Activated CD8-positive, alpha-beta memory T cell treated with anti-CD3 and anti-CD28 coated beads, Interleukin-2, amount 50 U/mL, for 24 hours (primary cell): ENCODE measurements around the gene UMPS.
"Not testable (repeated sequence)": the region's sequence is repeated elsewhere in the genome, so short reads cannot be mapped to it uniquely, and the experiment has no call there.

Source experiments
- DNase-seq: peaks from one replicate; pipeline ENCODE4 v3.0.0-alpha.2; 2020; ENCODE audit errors: extremely low read depth

The UMPS gene

DNA sequence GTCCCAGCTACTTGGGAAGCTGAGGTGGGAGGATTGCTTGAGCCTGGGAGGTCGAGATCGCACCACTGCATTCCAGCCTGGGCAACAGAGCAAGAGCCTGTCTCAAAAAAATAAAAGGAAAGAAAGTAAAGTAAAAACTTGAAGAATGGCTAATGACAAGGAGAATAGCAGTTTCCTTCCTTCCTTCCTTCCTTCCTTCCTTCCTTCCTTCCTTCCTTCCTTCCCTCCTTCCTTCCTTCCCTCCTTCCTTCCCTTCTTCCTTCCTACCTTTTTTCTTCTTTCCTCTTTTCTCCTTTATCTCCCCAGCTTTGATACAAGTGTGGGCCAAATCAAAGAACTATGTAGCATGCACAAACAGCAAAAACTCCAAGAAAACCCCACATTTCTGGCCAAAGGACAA is 23.0 kb upstream of the UMPS start:
- DNase-seq: not testable (repeated sequence)

DNA sequence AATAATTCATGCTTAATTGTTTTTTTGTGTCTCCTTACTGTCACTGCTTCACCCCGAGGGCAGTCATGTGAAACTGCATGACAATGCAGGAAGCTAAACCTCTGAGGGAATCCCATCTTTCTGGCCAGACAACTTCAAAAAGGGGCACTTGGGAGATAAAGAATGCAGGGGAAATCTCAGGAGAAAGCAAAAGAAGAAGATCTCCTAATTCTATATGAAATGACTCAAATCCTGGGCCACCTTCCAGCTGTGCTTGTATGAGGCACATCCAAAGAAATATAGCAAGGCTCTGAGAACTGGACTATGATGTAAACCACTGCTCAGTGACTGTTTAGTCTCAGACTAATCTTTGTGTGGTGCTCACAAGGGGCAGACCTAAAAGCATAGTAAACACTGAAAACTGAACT is 22.6 kb upstream of the UMPS start:
- no peak for DNase-seq

DNA sequence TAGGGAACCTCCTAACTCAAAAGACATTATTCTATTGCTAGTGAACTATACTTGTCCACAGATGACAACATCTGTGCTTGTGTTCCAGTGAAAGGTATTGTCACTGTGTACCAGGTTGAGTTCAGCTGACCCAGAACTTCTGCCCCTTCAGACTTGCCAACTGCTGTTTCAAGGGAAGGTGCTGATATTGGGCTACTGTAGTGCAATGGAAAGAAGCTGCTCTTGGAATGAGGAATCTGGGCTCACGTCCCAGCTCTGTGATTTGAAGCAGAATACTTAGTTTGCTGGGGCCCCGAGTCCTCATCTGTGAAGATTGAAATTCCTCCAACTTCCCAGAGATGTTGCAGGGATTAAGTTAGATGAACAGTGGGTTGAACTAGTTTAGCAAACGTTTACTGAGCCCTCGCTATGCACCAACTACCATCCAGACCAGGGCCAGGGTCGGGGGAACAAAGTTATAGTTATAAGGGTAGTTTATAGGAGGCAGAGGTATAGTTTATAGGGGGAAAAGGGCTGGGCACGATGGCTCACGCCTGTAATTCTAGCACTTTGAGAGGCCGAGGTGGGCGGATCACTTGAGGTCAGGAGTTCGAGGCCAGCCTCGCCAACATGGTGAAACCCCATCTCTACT is 15.9 kb upstream of the UMPS start:
- no peak for DNase-seq

DNA sequence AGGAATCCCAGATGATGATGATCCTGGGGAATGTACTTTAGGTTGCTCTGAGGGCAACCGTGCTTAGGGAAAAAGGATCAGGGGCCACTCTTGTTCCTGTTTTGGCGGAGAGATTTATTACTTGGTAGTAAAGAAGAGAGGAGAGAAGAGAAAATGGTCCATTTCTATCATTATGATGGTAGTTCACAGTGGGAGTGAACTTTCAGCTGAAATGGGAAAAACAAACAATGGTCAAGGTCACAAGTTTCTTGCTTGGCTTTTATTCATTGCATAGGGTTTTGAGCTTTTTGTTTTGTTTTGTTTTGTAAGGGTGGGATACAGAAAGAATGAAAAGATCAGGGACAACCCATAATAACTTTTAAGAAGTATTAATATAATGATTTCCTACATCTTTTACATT is 7.7 kb upstream of the UMPS start:
- no peak for DNase-seq

DNA sequence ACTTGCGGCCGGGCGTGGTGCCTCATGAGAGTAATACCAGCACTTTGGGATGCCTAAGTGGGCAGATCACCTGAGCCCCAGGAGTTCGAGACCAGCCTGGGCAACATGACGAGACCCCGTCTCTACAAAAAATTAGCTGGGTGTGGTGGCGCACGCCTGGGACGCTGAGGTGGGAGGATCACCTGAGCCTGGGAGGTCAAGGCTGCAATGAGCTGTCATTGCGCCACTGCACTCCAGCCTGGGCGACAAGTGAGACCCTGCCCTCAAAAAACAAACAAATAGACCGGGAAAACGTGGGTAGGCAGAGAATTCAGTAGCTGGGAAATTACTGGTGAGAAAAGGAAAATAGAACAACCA is 667 bp downstream of the UMPS start:
- DNase-seq: no peak

DNA sequence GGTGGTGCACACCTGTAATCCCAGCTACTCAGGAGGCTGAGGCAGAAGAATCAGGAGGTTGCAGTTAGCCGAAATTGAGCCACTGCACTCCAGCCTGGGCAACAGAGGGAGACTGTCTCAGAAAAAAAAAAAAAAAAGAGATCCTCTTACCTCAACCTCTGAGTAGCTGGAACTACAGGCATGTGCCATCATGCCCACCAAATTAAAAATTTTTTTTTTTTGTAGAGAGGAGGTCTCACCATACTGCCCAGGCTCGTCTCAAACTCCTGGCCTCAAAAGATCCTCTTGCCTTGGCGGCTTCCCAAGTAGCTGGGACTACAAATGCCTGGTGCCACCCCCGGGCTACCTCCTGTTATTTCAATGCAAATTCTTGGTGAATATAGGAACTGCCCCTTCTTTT is 1.5 kb downstream of the UMPS start:
- DNase-seq: no peak

DNA sequence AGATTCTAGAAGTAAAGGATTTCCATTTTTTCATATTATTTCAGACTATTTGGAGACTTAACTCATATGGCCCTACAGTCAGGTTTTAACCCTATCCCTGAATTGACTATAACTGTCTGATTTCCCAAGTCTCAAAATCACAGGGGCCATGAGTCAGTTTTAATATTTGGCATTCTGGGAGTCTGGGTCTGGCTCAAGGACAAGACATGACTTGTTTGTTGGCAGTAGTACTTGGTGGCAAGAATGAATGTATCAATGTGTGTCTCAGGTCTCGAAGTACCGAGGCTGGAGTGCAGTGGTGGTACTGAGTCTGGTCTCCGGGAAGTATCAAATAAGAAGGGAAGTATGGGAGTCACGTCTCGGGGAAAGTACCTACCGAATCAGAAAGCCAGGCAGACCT is 10.8 kb downstream of the UMPS start:
- DNase-seq: no peak

DNA sequence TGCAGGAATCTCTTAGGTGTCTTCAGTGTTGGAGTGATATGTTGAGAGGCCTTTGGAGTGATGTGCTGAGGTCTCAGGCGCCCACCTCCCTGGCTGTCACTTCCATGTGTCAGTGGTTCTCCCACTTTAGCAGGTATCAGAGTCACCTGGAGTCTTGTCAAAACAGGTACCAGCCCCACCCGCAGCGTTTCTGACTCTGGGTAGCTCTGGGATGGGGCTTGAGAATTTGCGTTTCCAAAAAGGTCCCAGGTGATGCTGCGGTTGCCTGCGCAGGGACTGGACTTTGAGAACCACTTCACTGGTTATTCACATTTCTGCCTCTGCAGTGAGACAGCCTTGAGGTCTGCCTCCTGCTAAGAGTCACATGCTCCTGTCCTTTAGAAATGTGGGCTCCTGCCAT is 15.5 kb downstream of the UMPS start:
- DNase-seq: no peak

DNA sequence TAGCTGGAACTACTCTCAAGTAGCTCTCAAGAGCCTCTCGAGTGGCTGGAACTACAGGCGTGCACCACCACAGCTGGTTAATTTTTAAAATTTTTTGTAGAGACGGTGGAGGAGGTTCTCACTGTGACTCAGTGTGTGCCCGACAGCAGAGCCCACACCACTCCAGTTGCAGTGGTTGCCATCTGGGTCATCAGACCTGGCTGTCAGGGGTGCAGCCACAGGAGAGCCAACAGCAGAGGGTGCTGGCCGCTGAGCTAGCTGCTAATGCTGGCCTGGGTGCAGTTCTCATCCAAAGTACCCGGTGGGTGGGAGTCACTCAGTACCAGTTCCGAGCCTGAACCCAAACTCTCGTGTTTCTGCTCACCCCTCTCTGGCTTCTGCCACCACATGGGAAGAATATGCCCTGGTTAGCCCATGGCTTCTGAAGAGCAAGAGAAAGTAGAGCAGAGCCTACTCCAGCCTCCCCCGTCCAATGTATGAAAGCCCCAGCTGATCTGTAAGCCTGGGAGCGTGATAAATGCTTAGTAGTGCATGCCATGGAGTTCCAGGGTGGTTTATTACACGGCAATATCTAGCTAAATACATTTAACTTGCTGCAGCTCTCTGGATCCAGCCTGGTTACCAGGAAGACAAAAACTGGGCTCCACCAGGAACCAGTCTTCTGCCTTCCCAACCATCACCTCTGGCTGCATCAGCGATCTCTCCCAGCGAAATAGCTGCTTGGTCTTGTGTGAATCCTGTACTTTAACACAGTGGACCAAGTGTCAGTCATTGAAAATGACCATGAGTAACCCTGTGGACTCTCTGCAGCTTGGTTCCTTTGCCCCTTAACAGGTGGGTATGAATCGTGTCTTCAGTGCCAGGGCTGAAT is 17.1 kb downstream of the UMPS start:
- DNase-seq: no peak

DNA sequence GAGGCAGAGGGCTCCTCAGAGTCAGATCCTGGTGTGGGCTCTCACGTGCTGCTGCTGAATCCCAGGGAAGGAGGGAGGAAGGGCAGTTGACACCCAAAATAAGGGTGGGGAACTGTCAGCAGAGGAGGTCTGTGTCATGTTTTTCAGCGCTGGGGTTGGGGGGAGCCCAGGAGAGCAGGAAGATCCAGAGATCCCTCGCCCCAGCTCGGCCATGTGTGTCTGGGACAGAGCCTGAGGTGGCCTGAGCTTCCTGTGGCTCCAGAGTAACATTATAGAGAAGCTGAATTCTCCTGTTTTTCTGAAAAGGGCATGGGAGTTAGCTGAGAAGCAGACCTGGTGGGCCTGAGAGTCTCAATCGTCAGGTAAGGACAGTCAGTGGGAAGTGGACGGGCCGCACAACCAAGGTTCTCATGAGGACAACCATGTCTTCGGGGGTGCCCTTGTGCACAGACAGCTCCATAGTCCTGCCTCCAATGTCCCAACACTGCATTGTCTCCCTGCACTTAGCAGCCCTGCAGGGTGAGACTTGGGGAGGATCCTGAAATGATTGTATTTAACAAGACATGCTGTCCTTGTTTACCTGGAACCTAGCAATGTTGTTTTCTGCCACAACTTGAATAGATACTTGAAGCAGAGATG is 18.4 kb downstream of the UMPS start:
- no peak for DNase-seq

DNA sequence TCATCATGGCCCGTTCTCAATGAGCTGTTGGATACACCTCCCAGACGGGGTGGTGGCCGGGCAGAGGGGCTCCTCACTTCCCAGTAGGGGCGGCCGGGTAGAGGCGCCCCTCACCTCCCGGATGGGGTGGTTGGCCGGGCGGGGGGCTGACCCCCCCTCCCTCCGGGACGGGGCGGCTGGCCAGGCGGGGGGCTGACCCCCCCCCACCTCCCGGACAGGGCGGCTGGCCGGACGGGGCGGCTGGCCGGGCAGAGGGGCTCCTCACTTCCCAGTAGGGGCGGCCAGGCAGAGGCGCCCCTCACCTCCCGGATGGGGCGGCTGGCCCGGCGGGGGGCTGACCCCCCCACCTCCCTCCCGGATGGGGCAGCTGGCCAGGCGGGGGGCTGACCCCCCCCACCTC is 19.6 kb downstream of the UMPS start:
- not testable (repeated sequence) for DNase-seq

DNA sequence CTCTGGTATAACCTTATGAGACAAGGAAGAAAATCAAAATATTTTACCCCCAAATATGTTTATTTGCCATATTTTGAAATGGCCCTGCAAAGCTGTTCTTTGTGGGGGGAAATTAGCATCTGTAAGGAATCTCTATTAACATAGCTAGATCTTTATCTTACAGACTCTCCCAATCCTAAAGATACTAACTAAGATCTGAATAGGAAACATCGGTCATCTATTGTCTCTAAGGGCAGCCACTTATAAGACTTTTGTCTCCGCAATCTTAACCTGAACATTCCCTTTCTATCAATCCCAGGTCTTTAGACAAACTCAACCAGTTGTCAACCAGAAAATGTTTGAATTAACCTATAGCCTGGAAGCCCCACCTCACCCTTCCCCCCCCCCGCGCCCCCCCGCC is 21.2 kb downstream of the UMPS start:
- no peak for DNase-seq

DNA sequence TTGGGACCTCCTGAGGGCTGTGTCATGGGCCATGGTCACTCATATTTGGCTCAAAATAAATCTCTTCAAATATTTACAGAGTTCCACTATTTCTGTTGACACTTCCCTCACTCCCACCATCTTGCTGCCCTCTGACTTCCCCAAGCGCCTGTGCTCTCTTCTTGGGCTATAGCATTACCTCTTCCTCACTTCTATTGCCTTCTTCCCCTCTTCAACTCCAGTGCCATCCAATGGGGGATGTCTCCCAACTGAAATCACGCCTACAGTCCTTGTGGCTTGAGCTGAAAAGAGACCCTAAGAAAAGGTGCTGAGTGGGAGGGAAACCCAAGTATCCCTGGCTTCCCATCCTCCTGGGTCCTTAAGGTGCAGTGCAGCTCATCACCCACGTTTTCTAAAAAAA is 21.8 kb downstream of the UMPS start:
- DNase-seq: no peak

DNA sequence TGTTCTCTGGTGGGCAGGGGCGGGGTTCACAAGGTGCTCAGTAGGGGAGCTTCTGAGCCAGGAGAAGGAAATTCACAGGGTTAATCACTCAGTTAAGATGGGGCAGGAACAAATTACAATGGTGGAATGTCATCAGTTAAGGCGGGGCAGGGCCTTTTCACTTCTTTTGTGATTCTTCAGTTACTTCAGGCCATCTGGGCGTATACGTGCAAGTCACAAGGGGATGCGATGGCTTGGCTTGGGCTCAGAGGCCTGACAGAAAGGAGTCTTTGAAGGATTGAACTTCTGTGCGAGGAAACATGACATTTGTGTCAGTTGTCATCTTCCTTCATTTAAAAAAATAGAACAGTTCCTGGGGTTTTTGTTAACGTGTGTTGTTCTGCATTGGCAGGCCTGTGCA is 27.7 kb downstream of the UMPS start:
- DNase-seq: not testable (repeated sequence)

DNA sequence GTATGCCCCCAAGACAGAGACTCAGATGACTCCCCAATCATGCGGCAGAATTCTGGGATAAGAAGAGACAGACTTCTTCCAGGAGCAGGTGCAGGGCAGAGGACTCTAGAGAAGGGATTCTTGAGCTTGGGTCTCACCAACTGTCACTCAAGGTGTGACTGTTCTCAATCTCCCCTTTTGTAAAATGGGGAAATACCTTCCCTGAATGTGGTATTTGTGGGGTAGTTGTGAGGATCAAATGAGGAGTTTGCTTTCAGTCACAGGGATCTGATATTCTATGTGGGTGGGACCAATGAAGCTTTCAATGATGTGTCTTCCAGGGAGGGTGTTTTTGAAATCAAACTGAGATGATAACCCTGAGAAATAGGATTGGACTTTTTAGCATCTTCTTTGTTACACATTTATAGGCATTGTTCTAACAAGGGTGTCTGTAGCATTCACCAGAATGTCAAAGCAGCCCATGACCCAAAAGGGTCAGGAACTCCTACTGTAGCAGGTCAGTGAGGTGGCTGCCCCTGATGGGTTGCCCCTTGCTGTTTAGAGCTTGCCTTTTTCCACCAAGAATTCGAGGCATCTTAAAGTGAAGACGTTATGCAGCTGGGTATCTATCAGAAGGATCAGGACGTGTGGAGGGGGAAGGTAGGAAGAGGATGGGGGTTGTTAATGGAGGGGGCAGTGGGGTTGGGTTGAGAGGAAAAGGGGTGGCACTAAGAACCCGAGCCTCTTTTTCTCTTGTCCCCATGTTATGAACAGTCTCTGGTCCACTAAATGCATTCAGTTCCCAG is 28.8 kb downstream of the UMPS start:
- DNase-seq: no peak

DNA sequence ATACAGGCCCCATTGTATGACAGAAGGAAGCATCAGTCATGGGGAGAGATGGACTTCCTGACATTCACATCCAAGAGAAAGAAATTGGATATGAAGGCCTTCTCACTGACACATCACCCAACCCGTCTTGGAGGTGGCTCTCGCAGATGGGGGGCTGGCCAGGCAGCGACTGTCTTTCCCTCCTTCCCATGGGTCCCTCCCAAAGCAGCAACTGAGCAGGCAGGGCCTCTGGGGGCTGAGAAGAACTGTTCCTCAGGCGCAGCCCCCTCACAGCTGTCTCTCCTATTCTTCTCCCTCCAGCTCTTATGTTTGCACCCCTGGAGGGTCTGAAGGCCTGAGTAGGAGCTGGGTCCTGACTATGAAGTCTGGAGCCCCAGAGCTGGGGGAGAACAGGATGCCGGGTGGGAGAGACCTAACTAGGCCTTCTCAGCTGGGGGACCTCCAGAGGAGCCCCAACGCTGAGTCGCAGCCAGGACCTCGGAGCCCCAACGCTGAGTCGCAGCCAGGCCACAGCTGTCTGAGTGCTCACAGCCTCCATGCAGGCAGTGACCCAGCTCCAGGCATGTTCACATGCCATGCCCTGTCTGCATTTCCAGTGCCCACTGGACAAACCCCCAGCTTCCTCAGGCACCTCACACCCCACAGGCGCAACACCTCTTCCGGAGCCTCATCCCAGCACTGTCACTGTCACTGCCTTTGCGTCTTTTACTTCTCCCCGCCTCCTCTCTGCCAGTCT is 29.6 kb downstream of the UMPS start:
- DNase-seq: no peak

DNA sequence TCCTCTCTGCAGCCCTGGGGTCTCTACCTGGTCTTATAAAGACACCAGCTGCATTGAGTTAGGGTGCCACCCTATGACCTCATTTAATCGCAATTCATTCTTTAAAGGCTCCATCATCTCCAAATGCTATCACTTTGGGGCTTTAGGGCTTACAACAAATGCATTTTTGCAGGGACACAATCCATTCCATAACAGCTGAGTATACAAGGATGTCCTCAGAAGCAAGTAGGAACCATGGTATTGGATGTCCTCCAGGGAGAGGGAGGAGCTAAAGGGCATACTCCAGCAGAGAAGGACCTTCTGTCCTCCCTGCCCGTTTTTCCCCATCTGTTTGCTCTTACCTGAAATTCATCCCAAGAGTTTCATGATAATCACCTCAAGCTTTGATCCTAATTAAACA is 30.3 kb downstream of the UMPS start:
- DNase-seq: no peak

DNA sequence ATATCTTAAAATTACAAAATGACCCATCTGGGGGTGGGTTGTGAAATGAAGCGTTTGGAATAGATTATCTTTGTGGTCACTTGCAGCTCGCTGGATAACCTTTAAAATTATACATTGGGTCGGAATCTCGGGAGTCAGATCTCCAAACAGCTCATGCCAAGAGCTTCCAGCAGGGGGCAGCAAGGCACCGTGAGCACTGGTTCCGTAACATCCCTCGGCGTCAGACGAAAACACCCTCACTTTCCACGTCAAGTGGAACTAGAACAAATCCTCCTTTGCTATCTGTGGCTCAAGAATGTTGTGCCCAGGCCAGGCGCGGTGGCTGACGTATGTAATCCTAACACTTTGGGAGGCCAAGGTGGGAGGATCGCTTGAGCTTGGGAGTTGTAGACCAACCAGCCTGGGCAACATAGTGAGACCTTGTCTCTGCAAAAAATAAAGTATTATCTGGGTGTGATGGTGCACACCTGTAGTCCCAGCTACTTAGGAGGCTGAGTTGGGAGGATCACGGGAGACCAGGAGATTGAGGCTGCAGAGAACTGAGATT is 31.1 kb downstream of the UMPS start:
- DNase-seq: peak; percentile 43

DNA sequence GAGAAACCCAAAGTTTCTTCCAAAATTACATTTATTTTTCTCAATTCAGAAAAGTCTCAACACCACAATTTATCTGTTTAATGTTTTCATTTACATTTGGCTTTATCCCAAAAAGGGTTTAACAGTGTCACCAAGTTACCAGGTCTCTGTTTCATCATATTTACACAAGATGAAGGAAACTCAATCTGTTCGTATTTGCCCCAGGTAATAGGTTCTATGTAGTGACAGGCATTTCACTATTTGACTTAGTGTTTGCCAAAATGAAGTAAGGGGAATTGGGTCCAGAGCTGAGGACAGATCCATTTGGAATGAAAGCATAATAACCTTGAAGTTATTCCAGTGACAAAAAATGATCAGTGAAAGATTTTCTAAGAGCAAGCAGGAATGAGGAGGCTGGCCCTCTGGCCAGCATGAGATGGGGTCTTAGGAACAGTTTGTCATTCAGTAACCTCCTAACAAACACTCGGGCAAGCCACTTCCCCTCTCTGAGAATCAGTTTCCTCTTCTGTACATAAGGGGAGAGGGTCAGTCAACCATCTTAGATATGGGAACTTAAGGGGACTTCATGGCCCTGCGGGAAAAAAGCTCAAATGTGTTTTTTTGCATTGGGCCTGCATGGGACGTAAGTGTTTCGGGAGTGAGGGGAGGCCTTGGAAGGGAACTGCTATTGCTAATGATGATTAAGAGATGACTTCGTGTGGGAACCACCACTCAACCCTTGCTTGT is 31.8 kb downstream of the UMPS start:
- no peak for DNase-seq

DNA sequence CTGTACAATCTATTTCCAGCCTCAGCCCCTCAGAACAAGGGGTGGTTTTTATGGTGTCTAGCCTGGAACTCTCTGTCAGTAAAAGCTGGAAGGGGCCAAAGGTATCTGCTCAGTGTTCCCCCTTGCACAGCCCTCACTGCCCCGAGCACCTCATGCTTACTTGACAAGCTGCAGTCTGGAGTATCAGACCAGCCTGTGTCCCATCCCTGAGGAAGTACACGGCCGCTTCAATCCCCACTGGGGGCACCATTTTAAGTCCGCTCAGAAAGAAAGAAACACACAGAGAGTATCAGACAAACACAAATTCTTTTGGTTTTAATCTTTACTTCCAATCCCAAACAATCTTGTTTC is 32.4 kb downstream of the UMPS start:
- DNase-seq: no peak

DNA sequence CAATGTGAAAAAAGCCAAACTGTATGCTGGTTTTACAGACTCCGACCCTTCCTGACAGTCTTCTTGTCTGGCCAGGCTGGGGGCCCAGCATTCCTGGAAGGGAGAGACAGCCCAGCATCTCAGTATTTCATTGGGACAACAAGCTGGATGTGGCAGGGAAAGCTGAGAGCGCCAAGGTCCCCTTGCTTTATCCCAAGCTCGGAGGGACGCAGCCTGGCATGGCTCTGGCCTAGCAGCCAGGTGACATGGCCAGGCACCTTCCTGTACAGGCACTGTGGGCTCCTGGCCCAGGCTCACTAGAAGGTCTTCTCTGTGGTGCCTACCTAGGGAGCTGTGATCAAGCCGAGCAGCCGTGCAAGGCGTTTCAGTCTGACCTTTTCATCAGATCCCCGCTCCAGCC is 33.0 kb downstream of the UMPS start:
- no peak for DNase-seq
